ENCODE results near the gene PTPN5.

The PTPN5 gene

GRCh38 chr11:18710545-18710944, 81.1 kb downstream of the PTPN5 start:
- Histone ChIP-seq H3K36me3 (no peaks in the 10 kb centered on the region), H3K9me3 (no peaks in the 10 kb centered on the region), H3K4me1 (no peaks in the 10 kb centered on the region), H3K27me3 (no peaks in the 10 kb centered on the region), H3K4me3 (ENCODE audit: low read depth, low read length) (no peak overlapping the region)
- TF ChIP-seq, protein P1, sequence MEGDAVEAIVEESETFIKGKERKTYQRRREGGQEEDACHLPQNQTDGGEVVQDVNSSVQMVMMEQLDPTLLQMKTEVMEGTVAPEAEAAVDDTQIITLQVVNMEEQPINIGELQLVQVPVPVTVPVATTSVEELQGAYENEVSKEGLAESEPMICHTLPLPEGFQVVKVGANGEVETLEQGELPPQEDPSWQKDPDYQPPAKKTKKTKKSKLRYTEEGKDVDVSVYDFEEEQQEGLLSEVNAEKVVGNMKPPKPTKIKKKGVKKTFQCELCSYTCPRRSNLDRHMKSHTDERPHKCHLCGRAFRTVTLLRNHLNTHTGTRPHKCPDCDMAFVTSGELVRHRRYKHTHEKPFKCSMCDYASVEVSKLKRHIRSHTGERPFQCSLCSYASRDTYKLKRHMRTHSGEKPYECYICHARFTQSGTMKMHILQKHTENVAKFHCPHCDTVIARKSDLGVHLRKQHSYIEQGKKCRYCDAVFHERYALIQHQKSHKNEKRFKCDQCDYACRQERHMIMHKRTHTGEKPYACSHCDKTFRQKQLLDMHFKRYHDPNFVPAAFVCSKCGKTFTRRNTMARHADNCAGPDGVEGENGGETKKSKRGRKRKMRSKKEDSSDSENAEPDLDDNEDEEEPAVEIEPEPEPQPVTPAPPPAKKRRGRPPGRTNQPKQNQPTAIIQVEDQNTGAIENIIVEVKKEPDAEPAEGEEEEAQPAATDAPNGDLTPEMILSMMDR (IDR thresholded peaks at IDR 0.05; ENCODE audit: low read depth, low read length) = no peak
- DNase-seq = no peak

DNA sequence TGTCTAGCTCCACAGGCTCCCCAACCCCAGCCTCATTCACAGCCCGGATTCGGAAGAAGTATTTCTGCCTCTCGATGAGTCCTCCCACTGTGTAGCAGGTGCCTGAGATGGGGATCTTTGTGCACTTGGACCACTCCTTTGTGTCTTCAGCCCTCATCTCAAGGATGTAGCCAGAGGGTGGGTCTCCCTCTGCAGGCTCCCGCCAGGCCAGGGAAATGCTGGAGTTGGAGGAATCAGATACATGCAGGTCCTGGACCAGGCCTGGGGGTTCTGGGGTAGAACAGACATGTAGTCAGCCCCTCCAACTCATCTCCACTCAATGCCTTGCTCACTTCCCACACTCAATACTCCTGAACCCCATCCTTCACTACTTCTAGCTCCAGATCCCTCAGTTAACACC, 82.2 kb downstream of the PTPN5 start:
- H3K9me3 ChIP-seq = no peaks in the 10 kb centered on the region
- TF ChIP-seq, protein P1 (IDR thresholded peaks at IDR 0.05; ENCODE audit: low read depth, low read length) = no peak
- no peaks in the 10 kb centered on the region for H3K27me3 ChIP-seq

DNA sequence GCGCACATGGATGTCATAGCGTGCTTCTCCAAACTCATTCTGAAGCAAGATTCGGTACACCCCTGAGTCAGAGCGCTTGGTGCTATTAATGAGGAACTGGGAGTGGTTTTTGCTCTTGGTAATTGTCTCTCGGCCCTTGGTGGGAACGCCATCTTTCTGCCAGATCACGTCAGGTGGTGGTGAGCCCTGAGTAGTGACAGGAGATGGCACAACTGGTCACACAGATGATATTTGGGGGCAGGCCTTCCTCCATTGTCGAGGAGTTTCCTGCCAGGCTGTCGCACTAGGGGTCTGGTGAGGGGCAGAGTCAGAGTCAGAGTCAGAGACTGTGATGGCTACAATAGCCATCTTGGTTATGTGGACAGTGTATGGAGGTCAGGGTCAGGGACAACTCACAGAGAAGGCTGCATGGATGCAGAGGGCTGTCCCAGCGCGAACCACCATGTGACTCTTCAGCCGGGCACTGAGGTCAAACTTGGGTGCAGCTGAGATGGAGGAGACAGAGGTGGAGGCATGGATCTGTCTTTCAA, 83.7 kb downstream of the PTPN5 start:
- DNase-seq = no peak
- H3K27me3 ChIP-seq = no peaks in the 10 kb centered on the region

More for the DNA sequence above, 82.2 kb downstream of the PTPN5 start:
- Histone ChIP-seq H3K4me3 (ENCODE audit: low read depth, low read length) (no peak overlapping the region), H3K36me3 (no peaks in the 10 kb centered on the region), H3K4me1 (no peaks in the 10 kb centered on the region)
- no peak for DNase-seq

DNA sequence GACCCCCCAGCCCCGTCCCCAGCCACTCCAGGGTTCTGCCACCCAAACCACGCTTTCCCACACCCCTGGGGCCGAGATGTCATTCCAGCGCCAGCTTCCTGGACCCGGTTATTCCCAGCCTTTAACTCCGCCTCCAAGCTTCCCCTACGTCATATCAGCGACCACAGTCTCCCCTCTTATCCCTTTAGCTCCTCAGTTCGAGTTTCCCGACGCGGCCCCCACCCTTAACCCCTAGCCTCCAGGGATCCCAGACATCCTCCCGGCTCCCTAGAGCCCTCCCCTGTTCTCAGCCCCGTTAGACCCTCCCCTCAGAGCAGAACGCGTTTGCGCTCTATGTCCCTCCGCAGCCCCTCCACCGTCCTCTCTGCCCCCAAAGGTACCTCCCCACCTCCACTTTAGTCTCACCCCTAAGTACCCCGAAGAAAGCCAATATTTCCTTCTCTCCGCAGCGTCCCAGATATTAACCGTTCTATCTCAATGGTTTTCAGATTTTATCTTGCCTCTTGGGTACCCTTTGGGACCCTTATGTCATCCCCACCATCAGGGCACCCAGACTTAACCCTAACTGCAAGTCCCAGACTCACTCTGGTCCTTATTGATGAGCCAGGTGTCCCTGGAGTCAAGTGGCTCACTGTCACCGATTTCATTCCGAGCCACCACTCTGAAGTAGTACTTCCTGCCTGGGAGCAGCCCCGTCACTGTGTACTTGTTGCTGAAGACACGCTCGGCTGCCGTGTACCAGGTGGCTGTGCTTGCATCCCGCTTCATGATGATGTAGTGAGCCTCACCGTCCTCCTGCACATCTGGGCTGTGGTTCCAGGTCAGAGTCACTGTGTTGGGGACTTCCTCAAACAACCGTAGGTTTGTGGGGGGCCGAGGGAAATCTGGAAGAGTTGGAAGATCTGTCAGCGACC, 85.0 kb downstream of the PTPN5 start:
- Histone ChIP-seq H3K27me3 (no peaks in the 10 kb centered on the region), H3K4me1 (no peaks in the 10 kb centered on the region), H3K36me3 (no peaks in the 10 kb centered on the region), H3K9me3 (no peaks in the 10 kb centered on the region), H3K4me3 (ENCODE audit: low read depth, low read length) (peak overlapping the region; percentile 65)
- peak; percentile 48 for DNase-seq
- TF ChIP-seq, protein P1 (IDR thresholded peaks at IDR 0.05; ENCODE audit: low read depth, low read length) = no peak

More for the DNA sequence above, 83.7 kb downstream of the PTPN5 start:
- no peaks in the 10 kb centered on the region for H3K9me3 ChIP-seq
- TF ChIP-seq, protein P1 (IDR thresholded peaks at IDR 0.05; ENCODE audit: low read depth, low read length) = no peak
- H3K4me3 ChIP-seq (ENCODE audit: low read depth, low read length) = no peak overlapping the region
- H3K4me1 ChIP-seq = no peaks in the 10 kb centered on the region
- H3K36me3 ChIP-seq = no peaks in the 10 kb centered on the region

- peak; percentile 14 for DNase-seq
Measured at GRCh38 chr11:18705651-18706281, 85.8 kb downstream of the PTPN5 start.

More at GRCh38 chr11:18705651-18706281, 85.8 kb downstream of the PTPN5 start:
- Histone ChIP-seq H3K27me3 (no peaks in the 10 kb centered on the region), H3K4me1 (no peaks in the 10 kb centered on the region), H3K36me3 (no peaks in the 10 kb centered on the region), H3K9me3 (no peaks in the 10 kb centered on the region), H3K4me3 (ENCODE audit: low read depth, low read length) (peak overlapping the region; percentile 65)
- TF ChIP-seq, protein P1 (IDR thresholded peaks at IDR 0.05; ENCODE audit: low read depth, low read length) = no peak
